K562 (cell line): ENCODE measurements around the gene MACROD2. TPM values are rescaled to one million over a fixed set of nuclear protein-coding genes. Genes with fewer than 3 reads are reported as not detected.

Experiments
- ATAC-seq: fragments of 200-7000 bp; cut with Tn5 transposase; 3 replicates; pipeline ENCODE4 v1.9.1; 2020; ENCODE audit warnings: moderate library complexity
- BruUV-seq: library from RNA; stranded (reverse); fragments of 400-500 nt; replicated peaks from 2 replicates; lab custom pipeline; 2021; lab: Mats Ljungman, UMichigan
- CTCF ChIA-PET: fragments of 300-600 bp; formaldehyde crosslinking; extraction: SDS; loops from one replicate; lab custom pipeline; 2021; ENCODE audit warnings: low intra/inter-chr PET ratio; lab: Yijun Ruan, JAX
- POLR2A ChIA-PET: fragments of 300-600, 350-650 bp; sonication (Branson Sonifier 250); formaldehyde crosslinking; extraction: SDS; loops from one replicate; lab custom pipeline; 2021; ENCODE audit warnings: antibody characterized with exemption, inconsistent platforms; lab: Yijun Ruan, JAX
- DNase-seq, 4 experiments: peaks; one replicate each; pipeline versions ENCODE4 v3.0.0 to v3.0.0-alpha.2; 2011 to 2018; ENCODE audit warnings: low spot score in 3 of 4, mixed read lengths in 3 of 4; ENCODE audit errors: extremely low read depth in 1 of 4
- FAIRE-seq: peaks from 2 replicates; lab custom pipeline; 2011; peaks lifted over from hg19 to GRCh38; lab: Jason Lieb, UNC
- H2AFZ ChIP-seq: 2 replicates; pipeline ENCODE4 v1.6.0; 2011; ENCODE audit warnings: low read depth, low read length, control low read depth, inconsistent platforms
- H3K27ac ChIP-seq: fragments of 200-600 bp; 3 replicates; pipeline ENCODE4 v1.8.0; 2011; ENCODE audit warnings: low read depth, mild to moderate bottlenecking, control low read depth, inconsistent platforms, low read length, moderate library complexity, mixed read lengths; ENCODE audit errors: extremely low read depth
- H3K27me3 ChIP-seq, 2 experiments: fragments of 300-600 bp in 1 of 2; 2 replicates in 1 of 2; 3 replicates in 1 of 2; pipeline versions ENCODE4 v1.6.0 to v1.8.0; 2011; ENCODE audit warnings: inconsistent platforms in 2 of 2, low read length in 2 of 2, mild to moderate bottlenecking in 1 of 2, mixed read lengths in 1 of 2, moderate library complexity in 1 of 2; ENCODE audit not compliant: control insufficient read depth in 2 of 2, insufficient read depth in 2 of 2
- H3K36me3 ChIP-seq: fragments of 300-600 bp; 3 replicates; pipeline ENCODE4 v1.8.0; 2011; ENCODE audit warnings: mild to moderate bottlenecking, low read length, inconsistent platforms; ENCODE audit not compliant: control insufficient read depth, insufficient read depth
- H3K4me1 ChIP-seq, 2 experiments: fragments of 200-600 bp in 1 of 2; replicated peaks in 1 of 2; 2 replicates in 1 of 2; 3 replicates in 1 of 2; pipeline versions ENCODE4 v1.5.1 to v1.8.0; 2011; ENCODE audit warnings: inconsistent platforms in 2 of 2, low read length in 2 of 2, mild to moderate bottlenecking in 1 of 2, mixed read lengths in 1 of 2, moderate library complexity in 1 of 2; ENCODE audit not compliant: control insufficient read depth in 2 of 2, insufficient read depth in 2 of 2
- H3K4me2 ChIP-seq: 2 replicates; pipeline ENCODE4 v1.6.1; 2011; ENCODE audit warnings: low read length, control low read depth, inconsistent platforms, mixed read lengths; ENCODE audit not compliant: insufficient read depth
- H3K4me3 ChIP-seq: fragments of 200-600 bp; sonication (generic), shearing (Covaris generic); 2 replicates; pipeline ENCODE4 v1.5.1; 2016; ENCODE audit warnings: control low read depth, inconsistent platforms
- H3K79me2 ChIP-seq: fragments of 200-600 bp; 3 replicates; pipeline ENCODE4 v1.8.0; 2011; ENCODE audit warnings: low read length, inconsistent platforms; ENCODE audit not compliant: control insufficient read depth, insufficient read depth
- H3K9ac ChIP-seq, 2 experiments: 2 replicates each; pipeline versions ENCODE4 v1.6.0 to v1.6.1; 2011; ENCODE audit warnings: low read depth in 2 of 2, low read length in 2 of 2, control low read depth in 1 of 2, inconsistent platforms in 1 of 2, mild to moderate bottlenecking in 1 of 2, mixed read lengths in 1 of 2; ENCODE audit not compliant: insufficient read depth in 1 of 2
- H3K9me1 ChIP-seq: one replicate; pipeline ENCODE4 v1.6.0; 2011; ENCODE audit warnings: inconsistent platforms, mild to moderate bottlenecking, low read length, moderate library complexity; ENCODE audit not compliant: control insufficient read depth, insufficient read depth
- H3K9me3 ChIP-seq: replicated peaks from 2 replicates; pipeline ENCODE4 v1.5.1; 2011; ENCODE audit warnings: low read depth, low read length, inconsistent platforms; ENCODE audit not compliant: control insufficient read depth, insufficient read depth
- H4K20me1 ChIP-seq: replicated peaks from 2 replicates; pipeline ENCODE4 v1.6.1; 2011; ENCODE audit warnings: low read length, inconsistent platforms, mixed read lengths; ENCODE audit not compliant: control insufficient read depth, insufficient read depth
- CBX8 ChIP-seq: fragments of 200-600 bp; sonication (generic); IDR thresholded peaks from 2 replicates; pipeline ENCODE4 v1.6.1; 2012; ENCODE audit warnings: borderline replicate concordance, mixed run types, low read depth, mild to moderate bottlenecking, moderate library complexity, mixed read lengths, low read length, control low read depth, inconsistent platforms; ENCODE audit not compliant: poor library complexity, severe bottlenecking; ENCODE audit errors: extremely low read depth
- KDM5B ChIP-seq: fragments of 200-600 bp; sonication (generic); IDR thresholded peaks from 2 replicates; pipeline ENCODE4 v1.6.1; 2012; ENCODE audit warnings: low read depth, mild to moderate bottlenecking, moderate library complexity, low read length, control low read depth, inconsistent platforms; ENCODE audit not compliant: insufficient replicate concordance
- LCOR ChIP-seq: sonication (generic); formaldehyde crosslinking; IDR thresholded peaks from 2 replicates; pipeline ENCODE4 v1.8.0; 2022; ENCODE audit warnings: mild to moderate bottlenecking, missing genetic modification reagents
- MAFF ChIP-seq: IDR thresholded peaks from 2 replicates; pipeline ENCODE4 v1.6.1; 2012; ENCODE audit warnings: low read length, improper control_type of control experiment
- MAFK ChIP-seq: IDR thresholded peaks from 2 replicates; pipeline ENCODE4 v1.6.1; 2011; ENCODE audit warnings: low read length, improper control_type of control experiment
- NBN ChIP-seq: fragments of 450-650 bp; IDR thresholded peaks from 2 replicates; pipeline ENCODE4 v1.6.1; 2016; ENCODE audit warnings: low read depth, mild to moderate bottlenecking
- NFXL1 ChIP-seq: fragments of 450-650 bp; formaldehyde crosslinking; IDR thresholded peaks from 2 replicates; pipeline ENCODE4 v1.4.0; 2021; ENCODE audit warnings: mild to moderate bottlenecking
- PCBP2 ChIP-seq: fragments of 200-400 bp; formaldehyde crosslinking; IDR thresholded peaks from 2 replicates; pipeline ENCODE4 v1.6.1; 2018; ENCODE audit warnings: low read length, low read depth, mild to moderate bottlenecking, moderate library complexity; ENCODE audit not compliant: poor library complexity, severe bottlenecking
- PHTF2 ChIP-seq: fragments of 250-450 bp; sonication (Bioruptor Pico); IDR thresholded peaks from 2 replicates; pipeline ENCODE4 v1.5.0; 2021; ENCODE audit warnings: mild to moderate bottlenecking
- XRCC4 ChIP-seq: IDR thresholded peaks from one replicate; pipeline ENCODE4 v1.6.1; 2011; ENCODE audit not compliant: insufficient read depth, insufficient read length; ENCODE audit errors: extremely low read depth
- ZNF551 ChIP-seq: fragments of 250-450 bp; sonication (Bioruptor Pico); IDR thresholded peaks from 2 replicates; pipeline ENCODE4 v1.5.0; 2021; ENCODE audit warnings: mild to moderate bottlenecking, moderate library complexity
- ZNF79 ChIP-seq: fragments of 250-450 bp; sonication (Bioruptor Pico); IDR thresholded peaks from 2 replicates; pipeline ENCODE4 v1.4.0; 2020; ENCODE audit warnings: low read depth, mild to moderate bottlenecking, moderate library complexity
- WGBS: fragments of 100-300 bp; shearing (Covaris generic); methylation state at CpG from one replicate; pipeline ENCODE4 v1.1.6; 2016; ENCODE audit warnings: low coverage, mixed read lengths; ENCODE audit not compliant: insufficient coverage; ENCODE audit errors: missing lambda C conversion rate; 5-methylcytosine and 5-hydroxymethylcytosine counted together
- in situ Hi-C: fragments of 300-500 bp; cut with MboI; formaldehyde crosslinking; loops from 4 replicates; pipeline ENCODE4 v1.15.0; 2018; ENCODE audit warnings: inconsistent platforms, mixed read lengths
- intact Hi-C: fragments of 100-400 bp; cut with micrococcal nuclease; formaldehyde crosslinking; loops from 2 replicates; pipeline ENCODE4 v1.14.2; 2022
- polyA plus RNA-seq, 8 experiments: library from polyadenylated mRNA; depleted of rRNA in 4 of 8; stranded (reverse) in 5 of 8; unstranded in 3 of 8; fragments of >200 nt; fragmentation: Nextera tagmentation in 2 of 8; fragmentation: Illumina TruSeq in 1 of 8; extraction: Ambion mirVana in 2 of 8; extraction: Trizol in 1 of 8; gene quantifications; 2 replicates each; pipeline versions ENCODE4 v1.2.1 to v1.2.3, GENCODE V29; 2011 to 2014; ENCODE audit warnings: inconsistent platforms in 1 of 8, missing spikeins in 1 of 8
- total RNA-seq, 7 experiments: library from RNA; depleted of rRNA in 6 of 7; stranded (reverse); fragments of >200 nt in 6 of 7; fragmentation: Illumina TruSeq in 2 of 7; extraction: Trizol in 2 of 7; gene quantifications; 2 replicates each; pipeline versions ENCODE4 v1.2.1 to v1.2.3, GENCODE V29; 2011 to 2021; ENCODE audit warnings: low replicate concordance in 1 of 7
- TF ChIP-seq, protein P1 (sequence below): fragments of 250-450 bp; sonication (Bioruptor Pico); IDR thresholded peaks from 2 replicates; pipeline ENCODE4 v1.6.1; 2021; ENCODE audit warnings: mild to moderate bottlenecking
- TF ChIP-seq, protein P2 (sequence below): fragments of 250-450 bp; sonication (Bioruptor Pico); IDR thresholded peaks from 2 replicates; pipeline ENCODE4 v1.4.0; 2020
- TF ChIP-seq, protein P3 (sequence below): fragments of 450-650 bp; conservative IDR thresholded peaks from 2 replicates; pipeline ENCODE4 v1.6.1; 2016; ENCODE audit warnings: missing genetic modification characterization, low read depth, mild to moderate bottlenecking, control low read depth, missing compliant biosample characterization
- TF ChIP-seq, protein P4 (sequence below): fragments of 150-350 bp; IDR thresholded peaks from 2 replicates; pipeline ENCODE4 v1.6.1; 2014; ENCODE audit warnings: low read depth, mild to moderate bottlenecking, low read length, borderline replicate concordance

The MACROD2 gene
- total and polyA plus RNA-seq, 9 of the 15 experiments (the other 6 are each of a cell fraction or from before 2014, with no cell fraction given): not detected

DNA sequence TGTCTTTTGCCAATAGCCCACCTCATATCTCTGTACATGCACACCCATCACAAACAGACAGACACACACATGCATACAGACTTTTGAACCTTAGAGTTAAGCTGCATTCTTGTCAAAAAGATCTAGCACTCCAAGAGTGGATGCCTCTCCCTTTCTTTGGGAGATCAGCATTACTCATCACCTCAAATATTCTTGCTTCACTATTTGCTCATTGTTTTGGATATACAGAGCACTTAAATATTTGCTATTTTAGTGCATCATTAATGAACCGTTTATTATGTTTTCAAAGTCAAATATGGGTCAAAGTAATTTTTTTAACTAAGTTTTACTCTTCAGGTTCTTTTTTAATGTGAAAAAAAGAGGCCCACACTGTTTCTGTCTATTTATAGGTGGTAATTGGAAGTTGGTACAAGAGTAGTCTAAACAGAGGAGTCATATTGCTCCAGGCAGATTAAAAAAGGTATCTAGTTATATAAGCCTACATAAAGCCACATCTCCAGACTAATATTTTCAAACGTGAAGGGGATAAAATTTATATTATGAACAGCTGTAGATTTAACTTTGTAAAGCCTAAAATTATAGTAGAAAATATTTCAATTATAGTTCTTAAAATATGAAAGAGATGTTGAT, 239.5 kb downstream of the MACROD2 start:
- intact Hi-C loops: no loop called here
- H3K9ac ChIP-seq: no peak overlapping the region
- H3K27me3 ChIP-seq: no peaks in the 10 kb centered on the region
- H2AFZ ChIP-seq: no peak overlapping the region
- no peak for FAIRE-seq
- no peak for DNase-seq
- no peaks in the 10 kb centered on the region for H4K20me1 ChIP-seq
- no peaks in the 10 kb centered on the region for H3K9me1 ChIP-seq
- no peak overlapping the region for H3K4me2 ChIP-seq
- POLR2A ChIA-PET: no interaction called here
- no peaks in the 10 kb centered on the region for H3K9me3 ChIP-seq
- in situ Hi-C loops: no loop called here
- ATAC-seq: no peak
- TF ChIP-seq, protein P1, sequence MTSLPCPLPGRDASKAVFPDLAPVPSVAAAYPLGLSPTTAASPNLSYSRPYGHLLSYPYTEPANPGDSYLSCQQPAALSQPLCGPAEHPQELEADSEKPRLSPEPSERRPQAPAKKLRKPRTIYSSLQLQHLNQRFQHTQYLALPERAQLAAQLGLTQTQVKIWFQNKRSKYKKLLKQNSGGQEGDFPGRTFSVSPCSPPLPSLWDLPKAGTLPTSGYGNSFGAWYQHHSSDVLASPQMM (CRISPR knock-in tag): no peak
- no peak for TF ChIP-seq LCOR (CRISPR knock-in tag)
- TF ChIP-seq, protein P2, sequence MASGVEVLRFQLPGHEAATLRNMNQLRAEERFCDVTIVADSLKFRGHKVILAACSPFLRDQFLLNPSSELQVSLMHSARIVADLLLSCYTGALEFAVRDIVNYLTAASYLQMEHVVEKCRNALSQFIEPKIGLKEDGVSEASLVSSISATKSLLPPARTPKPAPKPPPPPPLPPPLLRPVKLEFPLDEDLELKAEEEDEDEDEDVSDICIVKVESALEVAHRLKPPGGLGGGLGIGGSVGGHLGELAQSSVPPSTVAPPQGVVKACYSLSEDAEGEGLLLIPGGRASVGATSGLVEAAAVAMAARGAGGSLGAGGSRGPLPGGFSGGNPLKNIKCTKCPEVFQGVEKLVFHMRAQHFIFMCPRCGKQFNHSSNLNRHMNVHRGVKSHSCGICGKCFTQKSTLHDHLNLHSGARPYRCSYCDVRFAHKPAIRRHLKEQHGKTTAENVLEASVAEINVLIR (CRISPR knock-in tag): no peak
- no peak for TF ChIP-seq CBX8
- no peak for TF ChIP-seq NBN
- no peak for TF ChIP-seq XRCC4
- no peak for TF ChIP-seq KDM5B
- no peak for TF ChIP-seq PCBP2
- TF ChIP-seq NFXL1 (CRISPR knock-in tag): no peak
- TF ChIP-seq, protein P3, sequence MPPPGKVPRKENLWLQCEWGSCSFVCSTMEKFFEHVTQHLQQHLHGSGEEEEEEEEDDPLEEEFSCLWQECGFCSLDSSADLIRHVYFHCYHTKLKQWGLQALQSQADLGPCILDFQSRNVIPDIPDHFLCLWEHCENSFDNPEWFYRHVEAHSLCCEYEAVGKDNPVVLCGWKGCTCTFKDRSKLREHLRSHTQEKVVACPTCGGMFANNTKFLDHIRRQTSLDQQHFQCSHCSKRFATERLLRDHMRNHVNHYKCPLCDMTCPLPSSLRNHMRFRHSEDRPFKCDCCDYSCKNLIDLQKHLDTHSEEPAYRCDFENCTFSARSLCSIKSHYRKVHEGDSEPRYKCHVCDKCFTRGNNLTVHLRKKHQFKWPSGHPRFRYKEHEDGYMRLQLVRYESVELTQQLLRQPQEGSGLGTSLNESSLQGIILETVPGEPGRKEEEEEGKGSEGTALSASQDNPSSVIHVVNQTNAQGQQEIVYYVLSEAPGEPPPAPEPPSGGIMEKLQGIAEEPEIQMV (tag): no peak
- TF ChIP-seq ZNF551: no peak
- no peak for TF ChIP-seq MAFF
- TF ChIP-seq, protein P4, sequence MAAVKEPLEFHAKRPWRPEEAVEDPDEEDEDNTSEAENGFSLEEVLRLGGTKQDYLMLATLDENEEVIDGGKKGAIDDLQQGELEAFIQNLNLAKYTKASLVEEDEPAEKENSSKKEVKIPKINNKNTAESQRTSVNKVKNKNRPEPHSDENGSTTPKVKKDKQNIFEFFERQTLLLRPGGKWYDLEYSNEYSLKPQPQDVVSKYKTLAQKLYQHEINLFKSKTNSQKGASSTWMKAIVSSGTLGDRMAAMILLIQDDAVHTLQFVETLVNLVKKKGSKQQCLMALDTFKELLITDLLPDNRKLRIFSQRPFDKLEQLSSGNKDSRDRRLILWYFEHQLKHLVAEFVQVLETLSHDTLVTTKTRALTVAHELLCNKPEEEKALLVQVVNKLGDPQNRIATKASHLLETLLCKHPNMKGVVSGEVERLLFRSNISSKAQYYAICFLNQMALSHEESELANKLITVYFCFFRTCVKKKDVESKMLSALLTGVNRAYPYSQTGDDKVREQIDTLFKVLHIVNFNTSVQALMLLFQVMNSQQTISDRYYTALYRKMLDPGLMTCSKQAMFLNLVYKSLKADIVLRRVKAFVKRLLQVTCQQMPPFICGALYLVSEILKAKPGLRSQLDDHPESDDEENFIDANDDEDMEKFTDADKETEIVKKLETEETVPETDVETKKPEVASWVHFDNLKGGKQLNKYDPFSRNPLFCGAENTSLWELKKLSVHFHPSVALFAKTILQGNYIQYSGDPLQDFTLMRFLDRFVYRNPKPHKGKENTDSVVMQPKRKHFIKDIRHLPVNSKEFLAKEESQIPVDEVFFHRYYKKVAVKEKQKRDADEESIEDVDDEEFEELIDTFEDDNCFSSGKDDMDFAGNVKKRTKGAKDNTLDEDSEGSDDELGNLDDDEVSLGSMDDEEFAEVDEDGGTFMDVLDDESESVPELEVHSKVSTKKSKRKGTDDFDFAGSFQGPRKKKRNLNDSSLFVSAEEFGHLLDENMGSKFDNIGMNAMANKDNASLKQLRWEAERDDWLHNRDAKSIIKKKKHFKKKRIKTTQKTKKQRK: no peak
- no peak for TF ChIP-seq ZNF79 (CRISPR knock-in tag)
- TF ChIP-seq PHTF2 (CRISPR knock-in tag): no peak
- TF ChIP-seq MAFK: no peak
- CTCF ChIA-PET: no interaction called here
- H3K36me3 ChIP-seq: no peaks in the 10 kb centered on the region
- H3K4me3 ChIP-seq: no peak overlapping the region
- no peak overlapping the region for H3K27ac ChIP-seq
- no TSS peak for BruUV-seq
- H3K79me2 ChIP-seq: no peaks in the 10 kb centered on the region
- WGBS: 0% methylated on average over 2 of the region's 2 CpGs
- no peaks in the 10 kb centered on the region for H3K4me1 ChIP-seq
